H1 (cell line): ENCODE data around the gene DYRK2. TPM values are rescaled to one million over a fixed set of nuclear protein-coding genes. Genes with fewer than 3 reads are reported as not detected.

ENCODE experiments used
- CTCF ChIA-PET: fragments of 300-600 bp; sonication (Branson Sonifier 250); formaldehyde crosslinking; loops from one replicate; lab custom pipeline; 2021; ENCODE audit not compliant: partially characterized antibody; lab: Charles Lee
- POLR2A ChIA-PET: fragments of 300-600 bp; sonication (Branson Sonifier 250); formaldehyde crosslinking; loops from one replicate; lab custom pipeline; 2021; ENCODE audit warnings: inconsistent platforms; ENCODE audit not compliant: partially characterized antibody; lab: Charles Lee
- DNase-seq, 2 experiments: peaks; one replicate each; pipeline versions ENCODE4 v3.0.0 to v3.0.0-alpha.2; 2010 to 2022; ENCODE audit warnings: low spot score in 2 of 2, low read depth in 1 of 2, mixed read lengths in 1 of 2
- FAIRE-seq: peaks from 2 replicates; lab custom pipeline; 2011; peaks lifted over from hg19 to GRCh38; lab: Jason Lieb, UNC
- H2AFZ ChIP-seq: 2 replicates; pipeline ENCODE4 v1.8.1; 2012; ENCODE audit warnings: low read length, inconsistent platforms
- H2AK5ac ChIP-seq: 2 replicates; pipeline ENCODE4 v1.6.1; 2013; ENCODE audit warnings: low read depth, low read length
- H2BK120ac ChIP-seq: replicated peaks from 2 replicates; pipeline ENCODE3; 2013; ENCODE audit warnings: low read depth, low read length, inconsistent platforms
- H2BK12ac ChIP-seq: 2 replicates; pipeline ENCODE4 v1.6.1; 2013; ENCODE audit warnings: low read depth, low read length
- H2BK15ac ChIP-seq: 2 replicates; pipeline ENCODE4 v1.6.1; 2013; ENCODE audit warnings: low read length
- H2BK20ac ChIP-seq: 2 replicates; pipeline ENCODE4 v1.6.1; 2013; ENCODE audit warnings: low read length
- H2BK5ac ChIP-seq: 2 replicates; pipeline ENCODE4 v1.6.1; 2013; ENCODE audit warnings: low read depth, low read length
- H3K14ac ChIP-seq: 2 replicates; pipeline ENCODE4 v1.6.1; 2013; ENCODE audit warnings: inconsistent platforms; ENCODE audit not compliant: insufficient read length
- H3K18ac ChIP-seq: 2 replicates; pipeline ENCODE4 v1.6.1; 2013; ENCODE audit warnings: low read length; ENCODE audit errors: extremely low read depth
- H3K23ac ChIP-seq: 2 replicates; pipeline ENCODE4 v1.6.1; 2013; ENCODE audit warnings: inconsistent platforms; ENCODE audit not compliant: insufficient read length
- H3K23me2 ChIP-seq: 2 replicates; pipeline ENCODE4 v1.6.1; 2013; ENCODE audit warnings: low read depth, low read length
- H3K27ac ChIP-seq: 2 replicates; pipeline ENCODE4 v1.6.1; 2011; ENCODE audit warnings: low read depth, low read length, inconsistent platforms
- H3K27me3 ChIP-seq, 4 experiments: replicated peaks in 1 of 4; 1 replicate in 1 of 4; 2 replicates in 3 of 4; pipeline versions ENCODE4 v1.6.1 to v1.8.1; 2011 to 2013; ENCODE audit warnings: low read length in 3 of 4, mild to moderate bottlenecking in 3 of 4, inconsistent platforms in 2 of 4, mixed read lengths in 2 of 4, moderate library complexity in 1 of 4; ENCODE audit not compliant: control insufficient read depth in 3 of 4, insufficient read depth in 3 of 4; ENCODE audit errors: extremely low read depth in 1 of 4
- H3K36me3 ChIP-seq, 4 experiments: 2 replicates each; pipeline versions ENCODE4 v1.6.1 to v1.8.1; 2011 to 2013; ENCODE audit warnings: mild to moderate bottlenecking in 4 of 4, low read length in 3 of 4, moderate library complexity in 2 of 4, control low read depth in 1 of 4, inconsistent platforms in 1 of 4; ENCODE audit not compliant: insufficient read depth in 4 of 4, control insufficient read depth in 2 of 4
- H3K4ac ChIP-seq: replicated peaks from 2 replicates; pipeline ENCODE3; 2013; ENCODE audit warnings: low read length, low read depth, mixed read lengths, inconsistent platforms; ENCODE audit not compliant: insufficient read length
- H3K4me1 ChIP-seq, 4 experiments: replicated peaks in 1 of 4; 1 replicate in 1 of 4; 2 replicates in 3 of 4; pipeline versions ENCODE4 v1.6.1 to v1.8.1; 2011 to 2013; ENCODE audit warnings: low read length in 3 of 4, inconsistent platforms in 2 of 4, mixed read lengths in 1 of 4; ENCODE audit not compliant: insufficient read depth in 4 of 4, control insufficient read depth in 3 of 4
- H3K4me2 ChIP-seq, 2 experiments: 2 replicates each; pipeline versions ENCODE4 v1.6.1 to v1.8.1; 2011 to 2013; ENCODE audit warnings: low read depth in 2 of 2, low read length in 2 of 2, control low read depth in 1 of 2, inconsistent platforms in 1 of 2, mild to moderate bottlenecking in 1 of 2; ENCODE audit not compliant: insufficient read depth in 1 of 2
- H3K4me3 ChIP-seq, 4 experiments: fragments of 200-600, 300-600 bp in 1 of 4; sonication (generic), shearing (Covaris generic), sonication (Bioruptor Twin) in 1 of 4; 2 replicates each; pipeline versions ENCODE4 v1.5.1 to v1.8.1; 2011 to 2016; ENCODE audit warnings: low read length in 4 of 4, low read depth in 3 of 4, control low read depth in 2 of 4, inconsistent platforms in 2 of 4, mild to moderate bottlenecking in 2 of 4, mixed read lengths in 1 of 4, moderate library complexity in 1 of 4; ENCODE audit not compliant: insufficient read depth in 2 of 4; ENCODE audit errors: extremely low read depth in 1 of 4
- H3K56ac ChIP-seq: replicated peaks from 2 replicates; pipeline ENCODE3; 2013; ENCODE audit warnings: low read depth, mild to moderate bottlenecking, mixed read lengths, low read length, inconsistent platforms; ENCODE audit not compliant: insufficient read length
- H3K79me1 ChIP-seq: 2 replicates; pipeline ENCODE4 v1.6.1; 2013; ENCODE audit warnings: low read depth, low read length, control low read depth
- H3K79me2 ChIP-seq, 2 experiments: 2 replicates each; pipeline versions ENCODE4 v1.6.1 to v1.8.1; 2012 to 2013; ENCODE audit warnings: low read length in 2 of 2, mild to moderate bottlenecking in 2 of 2, inconsistent platforms in 1 of 2; ENCODE audit not compliant: insufficient read depth in 2 of 2, control insufficient read depth in 1 of 2
- H3K9ac ChIP-seq, 4 experiments: replicated peaks in 1 of 4; 1 replicate in 1 of 4; 2 replicates in 3 of 4; pipeline versions ENCODE4 v1.6.1 to v1.8.1; 2011 to 2013; ENCODE audit warnings: low read depth in 3 of 4, low read length in 3 of 4, control low read depth in 2 of 4, mild to moderate bottlenecking in 2 of 4, moderate library complexity in 2 of 4, inconsistent platforms in 1 of 4; ENCODE audit errors: extremely low read depth in 1 of 4
- H3K9me3 ChIP-seq, 2 experiments: 2 replicates each; pipeline versions ENCODE4 v1.6.1 to v1.8.1; 2012 to 2013; ENCODE audit warnings: mild to moderate bottlenecking in 2 of 2, moderate library complexity in 2 of 2, control low read depth in 1 of 2, inconsistent platforms in 1 of 2, low read depth in 1 of 2, low read length in 1 of 2, mixed read lengths in 1 of 2; ENCODE audit not compliant: insufficient read depth in 2 of 2
- H4K20me1 ChIP-seq, 2 experiments: replicated peaks in 1 of 2; 2 replicates each; pipeline versions ENCODE3 to v1.8.1; 2011 to 2013; ENCODE audit warnings: inconsistent platforms in 2 of 2, low read length in 2 of 2, mild to moderate bottlenecking in 1 of 2; ENCODE audit not compliant: insufficient read depth in 2 of 2, control insufficient read depth in 1 of 2
- H4K5ac ChIP-seq: 2 replicates; pipeline ENCODE4 v1.6.1; 2013; ENCODE audit warnings: low read length, low read depth, mixed read lengths, inconsistent platforms; ENCODE audit not compliant: insufficient read length
- H4K8ac ChIP-seq: 2 replicates; pipeline ENCODE4 v1.8.0; 2013; ENCODE audit warnings: mild to moderate bottlenecking, moderate library complexity, low read length, inconsistent platforms; ENCODE audit not compliant: insufficient read depth; ENCODE audit errors: extremely low read depth
- H4K91ac ChIP-seq: replicated peaks from 2 replicates; pipeline ENCODE3; 2013; ENCODE audit warnings: low read length, mixed read lengths, inconsistent platforms; ENCODE audit not compliant: insufficient read length
- ASH2L ChIP-seq: fragments of 200-600, 300-600 bp; sonication (generic); IDR thresholded peaks from one replicate; pipeline ENCODE4 v1.7.1; 2017; ENCODE audit warnings: low read length
- CHD2 ChIP-seq: IDR thresholded peaks from 2 replicates; pipeline ENCODE4 v1.6.1; 2012; ENCODE audit warnings: low read length, improper control_type of control experiment
- EZH2 ChIP-seq: fragments of 200-600 bp; sonication (generic); IDR thresholded peaks from 2 replicates; pipeline ENCODE4 v1.7.1; 2012; ENCODE audit warnings: low read depth, mild to moderate bottlenecking, moderate library complexity, low read length, inconsistent platforms; ENCODE audit not compliant: severe bottlenecking
- JUN ChIP-seq: IDR thresholded peaks from 2 replicates; pipeline ENCODE4 v1.6.1; 2011; ENCODE audit warnings: low read depth, mild to moderate bottlenecking, improper control_type of control experiment, low read length
- JUND ChIP-seq: IDR thresholded peaks from 2 replicates; pipeline ENCODE4 v1.6.1; 2011; ENCODE audit warnings: mild to moderate bottlenecking, improper control_type of control experiment, low read length
- KDM5A ChIP-seq: fragments of 200-600 bp; IDR thresholded peaks from 2 replicates; pipeline ENCODE4 v1.7.1; 2012; ENCODE audit warnings: mild to moderate bottlenecking, low read length, inconsistent platforms, mixed read lengths
- MAFK ChIP-seq: IDR thresholded peaks from 2 replicates; pipeline ENCODE4 v1.6.1; 2012; ENCODE audit warnings: low read depth, mild to moderate bottlenecking, improper control_type of control experiment, low read length
- SP1 ChIP-seq: IDR thresholded peaks from 2 replicates; pipeline ENCODE4 v1.6.1; 2011; ENCODE audit warnings: low read depth, low read length
- TAF1 ChIP-seq: IDR thresholded peaks from 2 replicates; pipeline ENCODE4 v1.6.1; 2011; ENCODE audit warnings: mild to moderate bottlenecking, low read depth, low read length
- ZNF274 ChIP-seq: IDR thresholded peaks from 2 replicates; pipeline ENCODE4 v1.7.0; 2012; ENCODE audit warnings: low read length, borderline replicate concordance; ENCODE audit errors: extremely low read depth
- WGBS, 2 experiments: shearing (Covaris generic) in 1 of 2; methylation state at CpG; one replicate each; pipeline versions ENCODE4 v1.1.6 to v1.1.7; 2013 to 2015; ENCODE audit warnings: low lambda C conversion rate in 2 of 2, mixed read lengths in 2 of 2, inconsistent platforms in 1 of 2, low coverage in 1 of 2, missing lambda C conversion rate in 1 of 2; ENCODE audit not compliant: insufficient replicate concordance in 2 of 2, insufficient coverage in 1 of 2, insufficient read length in 1 of 2; ENCODE audit errors: extremely low coverage in 1 of 2, missing lambda C conversion rate in 1 of 2; 5-methylcytosine and 5-hydroxymethylcytosine counted together
- polyA plus RNA-seq, 7 experiments: library from polyadenylated mRNA; depleted of rRNA in 3 of 7; stranded (reverse) in 5 of 7; unstranded in 2 of 7; fragments of >200 nt in 5 of 7; fragments of 200-250 nt in 2 of 7; gene quantifications; 1 replicate in 5 of 7; 2 replicates in 1 of 7; 4 replicates in 1 of 7; pipeline versions ENCODE4 v1.2.1 to v1.2.3, GENCODE V29; 2011 to 2013; ENCODE audit warnings: missing spikeins in 2 of 7, mixed read lengths in 2 of 7
- total RNA-seq: library from RNA; stranded (reverse); fragmentation: NEBNext Ultra II Directional; extraction: Animal tissue kit (Norgen Biotek cat#: 25700); gene quantifications from 2 replicates; pipeline ENCODE4 v1.2.1, GENCODE V29; 2021
- TF ChIP-seq, protein P1 (sequence below), 3 experiments: IDR thresholded peaks; 1 replicate in 2 of 3; 2 replicates in 1 of 3; pipeline versions ENCODE4 v1.5.1 to v1.6.1; 2011; ENCODE audit warnings: low read length in 3 of 3, mild to moderate bottlenecking in 3 of 3, inconsistent platforms in 2 of 3, low read depth in 1 of 3, moderate library complexity in 1 of 3; ENCODE audit not compliant: insufficient read depth in 1 of 3; ENCODE audit errors: control extremely low read depth in 1 of 3
- TF ChIP-seq, protein P2 (sequence below): IDR thresholded peaks from 2 replicates; pipeline ENCODE4 v1.6.1; 2012; ENCODE audit warnings: inconsistent platforms

DYRK2 gene
- total and polyA plus RNA-seq, 2 of the 8 experiments (the other 6 are each of a cell fraction or from before 2014, with no cell fraction given) = 11.2 to 31.6 TPM

DNA sequence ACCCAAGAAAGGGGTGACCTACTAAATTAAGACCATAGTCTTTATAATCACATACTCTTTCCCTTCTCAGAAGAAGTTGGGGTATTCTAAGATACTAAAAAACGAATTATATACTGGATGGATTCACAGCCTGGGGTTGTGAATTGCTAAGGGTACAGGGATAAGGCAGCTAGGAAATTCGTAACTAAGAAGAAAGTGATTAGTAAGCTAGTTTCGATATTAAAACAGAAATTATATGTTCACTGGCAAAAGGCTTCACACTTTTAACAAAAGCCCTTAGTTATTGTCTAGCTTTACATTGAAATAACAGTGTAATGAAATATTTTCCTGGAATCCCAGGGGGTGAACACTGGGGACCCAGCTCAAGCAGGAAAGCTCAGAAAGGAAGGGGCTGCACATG lies 35.5 kb upstream of the DYRK2 start:
- Histone ChIP-seq H3K9me3 (0 out of 4 replicates have a peak, but pooled peaks cover 5 to 7% of the 10 kb centered on the region in 2 experiments), H3K56ac (no peak overlapping the region), H2AK5ac (no peak overlapping the region), H2BK15ac (no peak overlapping the region), H3K27me3 (no peaks in the 10 kb centered on the region), H3K4me2 (no peak overlapping the region), H4K91ac (no peak overlapping the region), H3K36me3 (no peaks in the 10 kb centered on the region), H4K20me1 (no peaks in the 10 kb centered on the region), H3K4ac (no peak overlapping the region), H3K79me1 (no peaks in the 10 kb centered on the region), H4K5ac (no peak overlapping the region), H3K18ac (no peak overlapping the region), H3K79me2 (no peaks in the 10 kb centered on the region), H3K9ac (no peak overlapping the region), H3K4me1 (no peaks in the 10 kb centered on the region), H3K14ac (no peak overlapping the region), H4K8ac (no peak overlapping the region), H2BK12ac (no peak overlapping the region), H2BK120ac (no peak overlapping the region), H2BK5ac (no peak overlapping the region), H3K27ac (no peak overlapping the region), H3K4me3 (no peak overlapping the region), H3K23me2 (no peaks in the 10 kb centered on the region; the same call in 1 of the 2 replicates), H2AFZ (no peak overlapping the region), H2BK20ac (no peak overlapping the region), H3K23ac (no peak overlapping the region)
- ChIA-PET POLR2A (no interaction called here), CTCF (interaction anchor here (1.0 kb wide), 1 partner anchor 55 kb away, joined by 3 read pairs; no protein-coding TSS in a partner anchor)
- DNase-seq (no peak), FAIRE-seq (no peak)
- 67% methylated on average over 3 of the region's 3 CpGs; no CpG with 5 or more reads in 1 of the 2 experiments for WGBS, 2 experiments
- TF ChIP-seq, protein P1, sequence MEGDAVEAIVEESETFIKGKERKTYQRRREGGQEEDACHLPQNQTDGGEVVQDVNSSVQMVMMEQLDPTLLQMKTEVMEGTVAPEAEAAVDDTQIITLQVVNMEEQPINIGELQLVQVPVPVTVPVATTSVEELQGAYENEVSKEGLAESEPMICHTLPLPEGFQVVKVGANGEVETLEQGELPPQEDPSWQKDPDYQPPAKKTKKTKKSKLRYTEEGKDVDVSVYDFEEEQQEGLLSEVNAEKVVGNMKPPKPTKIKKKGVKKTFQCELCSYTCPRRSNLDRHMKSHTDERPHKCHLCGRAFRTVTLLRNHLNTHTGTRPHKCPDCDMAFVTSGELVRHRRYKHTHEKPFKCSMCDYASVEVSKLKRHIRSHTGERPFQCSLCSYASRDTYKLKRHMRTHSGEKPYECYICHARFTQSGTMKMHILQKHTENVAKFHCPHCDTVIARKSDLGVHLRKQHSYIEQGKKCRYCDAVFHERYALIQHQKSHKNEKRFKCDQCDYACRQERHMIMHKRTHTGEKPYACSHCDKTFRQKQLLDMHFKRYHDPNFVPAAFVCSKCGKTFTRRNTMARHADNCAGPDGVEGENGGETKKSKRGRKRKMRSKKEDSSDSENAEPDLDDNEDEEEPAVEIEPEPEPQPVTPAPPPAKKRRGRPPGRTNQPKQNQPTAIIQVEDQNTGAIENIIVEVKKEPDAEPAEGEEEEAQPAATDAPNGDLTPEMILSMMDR (IDR thresholded peaks at IDR 0.05; ENCODE audit: control extremely low read depth in 1 of 3, insufficient read depth in 1 of 3, low read depth in 1 of 3, low read length in 3 of 3) = no peak
- TF ChIP-seq ZNF274 (no peak), JUND (no peak), MAFK (no peak), ASH2L (no peak), JUN (no peak), CHD2 (no peak), KDM5A (no peak), SP1 (no peak), EZH2 (no peak), TAF1 (no peak)
- TF ChIP-seq, protein P2, sequence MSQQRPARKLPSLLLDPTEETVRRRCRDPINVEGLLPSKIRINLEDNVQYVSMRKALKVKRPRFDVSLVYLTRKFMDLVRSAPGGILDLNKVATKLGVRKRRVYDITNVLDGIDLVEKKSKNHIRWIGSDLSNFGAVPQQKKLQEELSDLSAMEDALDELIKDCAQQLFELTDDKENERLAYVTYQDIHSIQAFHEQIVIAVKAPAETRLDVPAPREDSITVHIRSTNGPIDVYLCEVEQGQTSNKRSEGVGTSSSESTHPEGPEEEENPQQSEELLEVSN = no peak
